Keratinocyte (primary cell): ENCODE measurements around the gene JPT2.

ENCODE experiments used
- EZH2 ChIP-seq: IDR thresholded peaks from one replicate; pipeline ENCODE4 v1.6.1; 2012; ENCODE audit warnings: inconsistent platforms, mild to moderate bottlenecking, low read length, moderate library complexity
- TF ChIP-seq, protein P1 (sequence below), 3 experiments: IDR thresholded peaks in 1 of 3; conservative IDR thresholded peaks in 1 of 3; optimal IDR thresholded peaks in 1 of 3; 2 replicates in 2 of 3; 3 replicates in 1 of 3; pipeline versions ENCODE3 to v1.5.1; 2011; ENCODE audit warnings: low read length in 3 of 3, mild to moderate bottlenecking in 3 of 3, moderate library complexity in 2 of 3, control low read depth in 1 of 3, inconsistent platforms in 1 of 3; ENCODE audit not compliant: insufficient read depth in 2 of 3; ENCODE audit errors: extremely low read depth in 1 of 3

DNA sequence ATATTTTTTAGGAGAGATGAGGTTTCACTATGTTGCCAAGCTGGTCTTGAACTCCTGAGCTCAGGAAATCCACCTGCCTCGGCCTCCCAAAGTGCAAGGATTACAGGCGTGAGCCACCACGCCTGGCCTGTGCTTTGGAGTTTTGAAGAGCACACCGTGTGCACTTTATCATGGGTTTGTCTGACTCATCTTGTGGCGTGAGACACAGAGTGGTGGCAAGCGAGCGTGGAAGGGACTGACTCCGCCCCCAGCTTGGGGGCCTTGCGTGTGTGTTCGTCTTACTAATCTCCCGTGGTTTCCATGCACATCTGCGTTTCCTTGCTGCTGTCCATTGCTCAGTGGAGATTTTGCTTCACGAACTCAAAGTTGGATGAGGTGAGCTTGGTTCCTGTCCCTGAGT lies 43.0 kb upstream of the JPT2 start:
- TF ChIP-seq, protein P1, sequence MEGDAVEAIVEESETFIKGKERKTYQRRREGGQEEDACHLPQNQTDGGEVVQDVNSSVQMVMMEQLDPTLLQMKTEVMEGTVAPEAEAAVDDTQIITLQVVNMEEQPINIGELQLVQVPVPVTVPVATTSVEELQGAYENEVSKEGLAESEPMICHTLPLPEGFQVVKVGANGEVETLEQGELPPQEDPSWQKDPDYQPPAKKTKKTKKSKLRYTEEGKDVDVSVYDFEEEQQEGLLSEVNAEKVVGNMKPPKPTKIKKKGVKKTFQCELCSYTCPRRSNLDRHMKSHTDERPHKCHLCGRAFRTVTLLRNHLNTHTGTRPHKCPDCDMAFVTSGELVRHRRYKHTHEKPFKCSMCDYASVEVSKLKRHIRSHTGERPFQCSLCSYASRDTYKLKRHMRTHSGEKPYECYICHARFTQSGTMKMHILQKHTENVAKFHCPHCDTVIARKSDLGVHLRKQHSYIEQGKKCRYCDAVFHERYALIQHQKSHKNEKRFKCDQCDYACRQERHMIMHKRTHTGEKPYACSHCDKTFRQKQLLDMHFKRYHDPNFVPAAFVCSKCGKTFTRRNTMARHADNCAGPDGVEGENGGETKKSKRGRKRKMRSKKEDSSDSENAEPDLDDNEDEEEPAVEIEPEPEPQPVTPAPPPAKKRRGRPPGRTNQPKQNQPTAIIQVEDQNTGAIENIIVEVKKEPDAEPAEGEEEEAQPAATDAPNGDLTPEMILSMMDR (optimal IDR thresholded peaks at IDR 0.05 in 1 of 3, IDR thresholded peaks at IDR 0.05 in 1 of 3, conservative IDR thresholded peaks at IDR 0.05 in 1 of 3; ENCODE audit: extremely low read depth in 1 of 3, insufficient read depth in 2 of 3, low read length in 3 of 3) = no peak
- no peak for TF ChIP-seq EZH2
